GM21717 (cell line): ENCODE results near the gene FGF21.
A peak's percentile ranks its signal among the peaks of the same experiment; 100 is the strongest.
"Not testable (repeated sequence)": the region's sequence is repeated elsewhere in the genome, so short reads cannot be mapped to it uniquely, and the experiment has no call there.

ENCODE experiments used
- ATAC-seq: cut with Tn5 transposase; IDR thresholded peaks from one replicate; pipeline ENCODE4 v1.9.1; 2021; ENCODE audit warnings: mild to moderate bottlenecking, moderate library complexity; ENCODE audit not compliant: unreplicated experiment

FGF21 gene, protein sequence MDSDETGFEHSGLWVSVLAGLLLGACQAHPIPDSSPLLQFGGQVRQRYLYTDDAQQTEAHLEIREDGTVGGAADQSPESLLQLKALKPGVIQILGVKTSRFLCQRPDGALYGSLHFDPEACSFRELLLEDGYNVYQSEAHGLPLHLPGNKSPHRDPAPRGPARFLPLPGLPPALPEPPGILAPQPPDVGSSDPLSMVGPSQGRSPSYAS

DNA sequence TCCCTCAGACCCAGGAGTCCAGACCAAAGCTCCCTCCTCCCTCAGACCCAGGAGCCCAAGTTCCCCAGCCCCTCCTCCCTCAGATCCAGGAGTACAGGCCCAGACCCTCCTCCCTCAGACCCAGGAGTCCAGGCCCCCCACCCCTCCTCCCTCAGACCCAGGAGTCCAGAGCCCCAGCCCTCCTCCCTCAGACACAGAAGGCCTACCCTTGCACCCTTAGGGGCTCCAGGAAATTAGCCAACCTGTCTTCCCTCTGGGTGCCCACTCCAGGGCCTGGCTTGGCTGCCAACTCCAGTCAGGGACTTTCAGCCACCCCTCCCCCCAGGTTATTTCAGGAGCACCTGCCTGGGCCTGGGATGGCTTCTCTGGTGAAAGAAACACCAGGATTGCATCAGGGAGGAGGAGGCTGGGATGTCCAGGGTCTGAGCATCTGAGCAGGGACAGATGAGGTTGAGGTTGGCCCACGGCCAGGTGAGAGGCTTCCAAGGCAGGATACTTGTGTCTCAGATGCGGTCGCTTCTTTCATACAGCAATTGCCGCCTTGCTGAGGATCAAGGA, at the start of gene FGF21:
TSS of gene FGF21 (plus strand) at position 441 of the 558 bp plus-strand sequence. CDS start 713 bp downstream, outside the sequence.
- ATAC-seq: no peak

DNA sequence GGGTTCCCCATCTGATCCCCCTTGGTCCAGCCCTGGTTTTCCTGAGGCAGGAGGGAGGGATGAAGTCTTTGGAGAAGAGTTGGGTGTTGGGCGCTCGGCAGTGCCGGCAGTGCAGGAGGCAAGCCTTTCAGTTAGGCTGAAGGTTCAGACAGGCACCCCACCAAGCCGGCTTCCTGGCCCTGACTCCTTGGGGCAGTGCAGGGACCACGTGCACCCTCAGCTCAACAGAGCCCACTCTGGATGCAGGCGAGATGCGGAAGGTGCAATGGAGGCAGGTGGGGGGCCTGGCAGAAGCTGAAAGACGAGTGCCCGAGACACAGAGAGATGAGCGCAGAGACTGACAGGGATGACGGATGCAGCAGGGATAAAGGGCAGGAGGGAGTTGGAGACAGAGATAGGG, 46.9 kb upstream of the FGF21 start:
- ATAC-seq: no peak

DNA sequence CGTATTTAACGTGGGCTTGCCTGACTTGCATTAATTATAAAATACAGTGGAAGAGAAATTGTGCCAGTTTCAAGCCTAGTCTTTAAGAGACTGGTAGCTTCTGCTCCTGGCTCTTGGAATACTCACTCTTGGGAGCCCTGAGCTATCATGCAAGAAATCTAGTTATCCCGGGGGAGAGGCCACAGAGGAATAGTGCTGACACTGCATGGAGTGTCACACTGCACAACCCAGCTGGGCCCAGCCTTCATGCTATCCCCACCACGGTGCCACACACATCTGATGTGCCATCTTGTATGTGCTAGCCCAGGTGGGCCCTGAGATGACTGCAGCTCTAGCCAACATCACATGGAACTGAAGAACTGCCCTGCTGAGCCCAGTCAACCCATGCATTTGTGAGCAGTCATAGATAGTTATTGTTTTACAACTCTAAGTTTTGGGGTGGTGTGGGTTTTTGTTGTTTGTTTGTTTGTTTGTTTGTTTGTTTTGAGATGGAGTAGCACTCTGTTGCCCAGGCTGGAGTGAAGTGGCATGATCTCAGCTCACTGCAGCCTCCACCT, 44.1 kb upstream of the FGF21 start:
- no peak for ATAC-seq

DNA sequence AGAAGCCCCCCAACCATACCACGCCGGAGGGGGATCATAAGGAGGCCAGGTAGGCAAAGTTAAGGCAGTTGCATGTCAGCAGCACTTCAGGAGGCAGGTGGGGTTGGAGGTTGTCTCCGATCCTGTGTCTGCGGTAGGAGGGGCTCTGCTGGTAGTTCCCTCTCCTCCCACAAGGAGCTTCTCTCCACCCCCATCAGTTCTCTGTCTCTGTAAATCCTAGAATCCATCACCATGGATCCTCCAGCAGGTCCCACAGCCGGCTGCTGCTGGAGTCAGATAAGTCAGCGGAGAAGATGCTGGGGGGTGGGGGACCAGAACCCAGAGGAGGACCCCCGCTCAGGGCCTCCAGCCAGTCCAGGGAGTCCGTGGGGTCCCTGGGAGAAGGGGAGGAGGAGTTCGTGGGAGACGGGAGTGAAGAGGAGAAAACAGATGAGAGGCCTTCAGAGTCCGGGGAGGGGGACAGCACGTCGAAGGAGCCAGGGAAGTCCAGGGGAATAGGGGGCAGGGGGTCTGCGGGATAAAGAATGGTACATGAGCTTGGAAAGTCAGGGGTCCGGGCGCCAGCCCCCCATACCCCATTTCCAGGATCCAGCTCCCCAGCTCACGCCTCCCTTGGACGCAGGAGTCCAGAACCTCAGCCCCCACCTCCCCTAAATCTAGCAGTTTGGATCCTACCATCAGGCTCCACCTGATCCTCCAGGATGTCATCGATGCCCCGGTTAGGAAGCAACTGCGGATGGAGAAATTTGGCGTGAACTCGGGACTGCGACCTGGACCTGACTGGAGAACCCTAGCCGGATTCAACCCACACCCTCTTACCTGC, 42.1 kb upstream of the FGF21 start:
- no peak for ATAC-seq

DNA sequence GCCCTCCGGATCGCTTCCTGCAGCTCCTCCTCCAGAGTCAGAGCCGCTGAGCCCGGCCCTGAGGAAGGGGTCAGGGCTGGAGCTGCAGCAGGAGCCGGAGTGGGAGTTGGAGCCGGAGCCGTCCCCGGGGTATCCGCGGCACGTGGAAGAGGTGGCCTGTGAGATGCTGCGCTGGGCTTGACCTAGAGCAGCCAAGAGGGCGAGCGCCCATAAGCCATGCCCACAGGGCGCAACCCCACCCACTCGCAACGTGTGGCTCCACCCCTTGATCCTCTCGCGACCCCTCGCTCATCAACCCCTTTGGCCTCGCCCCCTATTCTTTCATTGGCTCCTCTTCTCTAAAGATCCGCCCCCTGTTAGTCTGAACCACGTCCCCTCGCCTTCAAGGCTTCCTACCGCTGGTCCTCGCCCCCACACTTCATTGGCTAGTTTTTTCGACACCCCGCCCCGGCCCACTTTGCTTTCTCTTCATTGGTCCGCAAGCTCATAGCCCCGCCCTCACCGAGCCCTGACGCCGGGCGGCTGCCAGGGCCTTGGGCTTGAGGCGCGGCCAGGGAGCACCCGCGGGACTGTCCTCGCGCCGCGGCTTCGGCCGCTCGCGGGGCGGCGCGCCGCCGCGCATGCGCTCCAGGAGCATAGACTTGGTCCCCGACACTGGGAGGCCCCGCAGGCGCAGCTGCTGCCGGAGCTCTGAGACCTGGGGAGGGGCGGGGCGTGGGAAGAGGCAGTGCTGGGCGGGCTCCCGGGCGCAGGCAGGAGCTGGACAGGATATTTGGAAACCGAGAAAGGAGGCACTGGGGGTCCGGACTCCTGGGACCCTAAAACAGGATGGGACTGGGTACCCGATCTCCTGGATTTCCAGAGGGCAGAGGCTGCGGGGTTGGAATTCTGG, 41.2 kb upstream of the FGF21 start:
- peak; percentile 77 for ATAC-seq

DNA sequence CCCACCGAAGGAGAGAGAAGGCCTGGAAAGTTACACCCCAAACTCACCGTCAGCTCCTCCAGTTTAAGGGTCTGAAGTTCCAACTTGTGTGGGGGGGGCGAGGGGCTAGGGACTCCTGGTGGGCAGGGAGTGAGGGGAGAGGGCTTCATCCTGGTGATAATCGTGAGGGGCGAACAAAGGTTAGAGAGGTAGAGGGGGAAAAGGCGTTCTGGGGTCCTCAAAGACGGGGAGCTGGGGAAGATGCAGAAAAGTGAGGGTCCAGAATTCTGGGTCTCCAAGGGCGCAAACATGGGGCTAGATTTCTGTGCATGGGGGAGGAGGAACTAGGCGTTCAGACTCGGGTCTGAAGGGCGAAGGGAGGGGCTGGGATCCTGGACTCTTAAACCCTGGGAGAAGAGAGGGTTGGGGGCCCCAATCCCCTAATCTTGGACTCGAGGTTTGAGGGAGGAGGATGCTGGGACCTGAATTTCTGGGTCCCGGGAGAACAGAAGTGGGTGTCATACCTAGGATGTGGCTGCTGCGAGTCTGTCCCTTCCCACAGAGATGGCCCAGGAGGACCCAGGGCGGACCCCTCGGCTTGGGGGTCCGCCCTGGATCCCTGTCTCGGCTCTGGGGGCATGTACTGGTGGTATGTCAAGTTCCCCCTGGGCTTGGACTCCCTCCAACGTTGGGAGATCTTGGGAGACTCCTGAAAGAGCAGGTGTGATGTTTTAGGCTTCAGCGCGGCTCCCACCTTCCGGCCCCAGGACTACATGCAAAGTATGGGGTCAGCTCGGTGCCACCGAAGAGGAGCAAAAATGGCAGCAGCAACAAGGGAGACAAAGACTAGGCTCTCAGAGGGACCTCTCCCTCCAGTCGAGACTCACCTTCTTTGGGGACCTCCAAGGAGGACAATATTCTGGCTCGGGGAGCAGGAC, 40.3 kb upstream of the FGF21 start:
- no peak for ATAC-seq

DNA sequence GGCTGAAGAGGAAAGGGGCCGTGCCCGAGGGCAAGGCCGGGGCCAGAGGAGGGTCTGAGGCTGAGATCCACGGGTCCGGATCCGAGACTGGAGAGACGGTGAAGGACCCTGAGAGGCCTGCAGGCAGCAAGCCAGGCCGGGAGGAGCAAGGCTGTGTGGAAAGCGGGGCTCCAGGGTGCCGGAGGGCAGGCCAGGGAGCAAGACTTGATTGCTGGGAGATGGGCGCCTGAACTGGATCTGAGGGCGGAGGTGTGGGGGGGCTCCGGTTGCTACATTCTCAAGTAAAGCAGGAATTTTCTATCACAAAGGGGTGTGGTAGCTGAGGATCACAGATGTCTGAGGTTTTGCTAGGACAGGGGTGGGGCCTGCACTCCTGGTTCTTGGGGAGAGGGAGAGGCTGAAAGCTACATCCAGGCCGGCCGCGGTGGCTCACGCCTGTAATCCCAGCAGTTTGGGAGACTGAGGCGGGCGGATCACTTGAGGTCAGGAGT, 39.6 kb upstream of the FGF21 start:
- ATAC-seq: no peak

DNA sequence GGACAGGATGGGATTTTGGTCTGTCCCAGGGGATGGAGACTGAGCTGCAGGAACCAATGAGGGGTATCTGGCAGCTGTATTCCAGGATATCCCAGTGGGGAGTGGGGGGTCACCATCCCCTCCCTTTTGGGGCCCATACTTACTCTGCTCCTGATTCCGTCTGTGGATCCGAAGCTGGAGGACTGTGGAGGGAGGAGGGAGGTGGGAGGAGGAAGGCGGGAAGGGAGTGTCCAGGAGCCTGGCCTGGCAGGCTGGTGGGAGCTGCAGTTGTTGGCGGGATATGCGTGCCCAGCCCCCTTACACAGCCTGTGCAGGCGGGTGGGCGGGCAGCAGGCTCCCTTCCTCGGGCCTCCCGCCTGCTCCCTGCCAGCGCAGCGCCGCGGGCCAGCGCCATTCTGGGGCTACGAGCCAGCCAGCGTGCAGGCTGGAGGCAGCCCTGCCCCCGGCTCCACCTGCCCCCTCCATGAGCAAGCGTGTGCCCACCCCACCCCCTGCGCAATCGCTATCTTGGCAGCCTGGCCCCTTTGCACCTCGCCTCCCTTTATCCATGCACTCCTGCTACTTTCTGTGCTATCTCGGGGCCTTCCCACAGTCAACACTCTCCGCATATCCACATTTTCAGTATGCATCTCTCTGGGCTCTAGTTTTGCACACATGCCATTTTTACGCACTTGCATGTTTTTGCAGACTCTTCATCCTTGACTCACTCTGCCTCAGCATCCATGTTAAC, 38.6 kb upstream of the FGF21 start:
- no peak for ATAC-seq

DNA sequence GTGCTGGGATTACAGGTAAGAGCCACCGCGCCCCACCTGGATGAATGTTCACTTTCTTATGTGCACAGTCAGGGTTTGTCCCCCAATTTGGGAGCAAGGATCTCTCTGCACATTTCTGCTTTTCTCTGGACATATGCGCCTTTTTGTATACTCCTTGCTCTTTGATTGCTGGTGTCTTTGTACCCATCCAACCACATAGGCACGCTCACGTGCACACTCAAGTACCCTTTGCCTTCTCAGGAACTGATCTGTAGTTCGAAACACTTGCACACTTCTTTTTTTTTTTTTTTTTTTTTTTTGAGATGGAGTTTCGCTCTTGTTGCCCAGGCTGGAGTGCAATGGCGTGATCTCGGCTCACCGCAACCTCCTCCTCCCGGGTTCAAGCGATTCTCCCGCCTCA, 37.2 kb upstream of the FGF21 start:
- not testable (repeated sequence) for ATAC-seq

DNA sequence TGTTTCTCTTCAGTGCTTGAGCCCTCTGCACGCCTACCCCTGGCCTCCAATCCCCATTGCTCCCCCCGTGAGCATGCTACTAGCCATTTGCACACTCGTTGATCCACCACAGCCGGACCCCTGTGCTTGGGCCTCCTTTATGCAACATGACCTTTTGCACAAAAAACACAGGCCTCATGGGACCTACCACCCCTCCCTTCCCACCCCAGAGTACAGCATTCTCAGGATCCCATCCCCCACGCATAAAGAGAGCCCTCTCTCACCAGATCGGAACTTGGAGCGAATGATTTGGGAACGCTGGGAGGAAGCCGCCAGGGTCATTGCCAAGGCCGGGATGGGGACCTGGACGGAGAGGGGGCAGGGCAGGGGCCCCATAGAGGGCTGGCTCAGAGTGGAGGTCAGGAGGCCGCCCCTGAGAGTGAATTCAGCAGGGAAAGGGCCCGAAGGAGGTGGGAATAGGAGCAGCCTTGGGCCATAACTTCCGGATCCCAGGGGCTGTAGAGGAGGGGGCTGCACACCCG, 36.6 kb upstream of the FGF21 start:
- no peak for ATAC-seq

DNA sequence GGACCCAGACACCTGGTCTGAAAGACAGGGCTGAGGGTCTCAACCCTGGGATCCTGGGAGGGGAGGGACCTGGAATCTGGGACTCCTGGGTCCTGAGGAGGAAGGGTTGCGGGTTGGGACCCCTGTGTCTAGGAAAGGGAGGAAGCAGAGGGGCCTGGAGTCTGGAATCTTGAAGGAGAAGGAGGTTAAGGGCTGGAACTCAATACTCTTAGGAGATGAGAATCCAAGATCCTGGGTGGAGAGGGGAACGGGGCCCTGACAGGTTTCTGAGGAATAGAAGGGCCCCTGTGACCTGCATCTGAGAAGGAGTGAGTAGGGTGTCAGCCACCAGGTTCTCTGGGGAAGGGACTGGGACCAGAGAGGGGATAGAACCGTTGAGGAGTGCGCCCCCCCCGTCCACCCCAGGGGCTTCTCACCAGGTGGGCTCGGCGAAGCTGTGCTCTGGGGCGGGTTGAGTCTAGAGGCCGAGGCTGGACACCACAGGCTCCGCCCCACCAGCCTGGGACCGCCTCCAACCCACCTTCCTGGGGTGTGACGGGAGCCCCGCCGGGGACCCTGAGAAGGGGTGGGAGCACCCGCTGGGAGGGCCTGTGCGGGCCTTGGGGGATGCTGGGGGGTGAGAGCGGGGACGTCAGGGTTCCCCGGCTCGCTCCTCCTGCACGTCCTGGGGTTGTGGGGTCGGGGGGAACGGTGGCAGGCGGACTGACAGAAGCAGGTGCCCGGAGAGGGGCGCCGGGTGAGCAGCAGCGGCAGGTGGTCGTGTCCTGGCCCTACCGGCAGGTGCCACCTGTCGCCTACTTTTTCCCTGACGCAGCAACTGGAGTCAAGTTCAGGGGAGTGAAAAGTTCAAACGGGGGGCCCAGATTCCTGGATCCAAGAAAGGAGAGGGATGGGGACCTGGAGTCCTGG, 35.8 kb upstream of the FGF21 start, which contains the start of gene MAMSTR:
TSS of gene MAMSTR (minus strand) at position 463 of the 909 bp plus-strand sequence. CDS start 694 bp downstream, outside the sequence.
- ATAC-seq: no peak

DNA sequence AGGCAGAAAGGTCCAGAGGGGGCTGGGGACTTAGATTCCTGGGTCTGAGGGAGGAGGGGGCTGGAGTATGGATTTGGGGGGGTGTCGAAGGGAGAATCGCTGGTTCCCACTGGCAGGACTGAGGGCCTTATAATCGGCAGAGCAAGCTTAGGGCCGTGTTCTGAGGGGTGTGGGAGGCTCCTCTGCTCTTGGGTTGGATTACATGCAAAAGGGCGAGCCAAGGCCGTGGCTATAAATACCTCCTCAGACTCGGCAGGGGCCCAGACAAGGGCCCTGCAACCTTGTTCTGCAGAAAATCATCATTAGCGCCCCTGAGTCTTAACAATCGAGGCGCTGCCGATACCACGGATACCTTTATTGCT, 35.1 kb upstream of the FGF21 start:
- peak; percentile 6 for ATAC-seq

DNA sequence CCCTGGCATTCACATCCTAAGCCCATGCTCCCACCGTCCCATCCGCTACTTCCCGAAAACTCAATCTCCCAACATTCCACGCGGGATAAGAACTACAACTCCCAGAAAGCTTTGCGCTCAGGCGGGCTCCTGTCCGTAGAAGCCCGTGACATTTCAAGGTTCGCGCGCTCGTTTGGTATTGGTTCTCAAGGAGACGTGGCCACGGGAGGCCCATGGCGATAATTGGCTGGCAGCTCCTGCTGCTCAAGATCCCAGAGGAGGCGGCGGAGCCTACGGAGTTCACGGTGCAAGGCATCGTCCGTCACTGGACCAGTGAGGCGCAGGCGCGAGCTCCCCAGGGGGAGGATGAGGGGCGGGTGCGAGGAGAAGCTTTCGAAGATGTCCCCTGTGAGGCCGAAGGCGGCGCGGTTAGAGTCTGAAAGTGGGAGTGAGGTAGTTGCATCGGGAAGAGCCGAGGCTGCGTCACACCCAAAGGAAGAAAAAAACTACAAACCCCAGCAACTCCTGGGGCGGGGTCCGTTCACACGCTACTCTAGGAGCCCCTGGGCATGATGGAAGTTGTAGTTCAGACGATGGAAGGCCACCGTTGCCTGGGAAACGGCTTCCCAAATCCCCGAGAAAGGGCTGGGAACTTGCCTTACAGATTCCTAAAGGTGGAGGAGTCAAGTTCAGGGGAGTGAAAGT, 34.6 kb upstream of the FGF21 start:
- peak; percentile 51 for ATAC-seq

DNA sequence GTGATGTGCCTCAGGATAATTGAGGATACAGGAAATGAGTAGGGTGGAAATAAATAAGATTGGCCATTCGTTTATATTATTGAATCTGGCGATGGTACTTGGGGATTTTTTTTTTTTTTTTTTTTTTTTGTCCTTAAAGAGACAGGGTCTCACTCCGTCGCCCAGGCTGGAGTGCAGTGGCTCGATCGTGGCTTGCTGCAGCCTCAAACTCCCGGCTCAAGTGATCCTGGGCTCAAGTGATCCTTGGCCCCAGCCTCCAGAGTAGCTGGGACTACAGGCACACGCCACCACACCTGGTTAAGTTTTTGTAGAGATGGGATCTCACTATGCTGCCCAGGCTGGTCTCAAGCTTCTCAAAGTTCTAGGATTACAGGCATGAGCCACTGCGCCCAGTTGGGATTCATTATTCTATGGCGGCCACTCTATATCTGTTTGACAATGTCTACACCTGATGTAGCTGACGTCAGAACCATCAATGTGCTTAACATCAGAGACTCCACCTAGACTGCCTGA, 33.1 kb upstream of the FGF21 start:
- no peak for ATAC-seq

DNA sequence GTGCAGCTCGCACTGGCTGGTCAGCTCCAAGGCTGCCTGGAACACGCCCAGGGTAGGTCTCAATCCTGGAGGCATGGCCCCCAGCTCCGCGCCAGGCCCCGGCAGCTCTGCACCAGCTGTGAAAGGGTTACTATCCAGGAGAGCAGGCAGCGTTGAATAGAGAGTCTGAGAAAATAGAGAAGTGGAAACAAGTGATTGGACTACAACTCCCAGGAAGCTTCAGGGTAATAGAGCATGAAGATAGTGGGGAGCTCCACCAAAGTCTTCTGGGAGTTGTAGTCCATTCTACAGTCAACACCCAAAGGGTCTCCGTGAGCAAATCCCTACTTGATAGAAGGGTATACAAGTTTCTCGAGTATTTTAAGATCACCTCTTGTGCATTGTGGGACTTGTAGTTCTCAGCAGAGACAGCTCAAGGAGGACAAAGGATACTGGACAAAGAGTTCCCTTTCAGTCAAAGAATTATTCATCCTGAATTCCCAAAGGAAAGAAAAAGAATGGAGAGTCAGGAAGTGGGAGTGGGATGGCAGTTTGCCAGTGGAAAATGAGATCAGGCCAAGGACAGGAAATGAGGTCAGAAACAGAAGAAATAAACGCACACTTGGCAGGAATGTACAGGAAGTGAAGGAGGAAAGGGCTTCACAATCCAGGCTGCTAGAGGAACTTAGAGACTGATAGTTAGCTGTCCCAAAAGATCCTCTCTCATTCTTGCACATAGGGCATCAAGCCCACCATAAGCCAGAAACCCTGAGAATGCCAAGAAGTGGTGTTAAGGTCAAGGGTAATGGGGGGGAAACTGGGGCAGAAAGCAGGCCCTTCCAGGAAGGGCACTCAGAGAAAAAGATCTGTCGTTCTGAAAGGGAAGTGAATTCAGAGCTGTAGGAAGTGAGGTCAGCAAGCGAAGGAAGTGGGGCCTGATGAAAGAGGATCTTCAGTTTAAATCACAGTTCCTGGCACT, 30.2 kb upstream of the FGF21 start:
- ATAC-seq: no peak

DNA sequence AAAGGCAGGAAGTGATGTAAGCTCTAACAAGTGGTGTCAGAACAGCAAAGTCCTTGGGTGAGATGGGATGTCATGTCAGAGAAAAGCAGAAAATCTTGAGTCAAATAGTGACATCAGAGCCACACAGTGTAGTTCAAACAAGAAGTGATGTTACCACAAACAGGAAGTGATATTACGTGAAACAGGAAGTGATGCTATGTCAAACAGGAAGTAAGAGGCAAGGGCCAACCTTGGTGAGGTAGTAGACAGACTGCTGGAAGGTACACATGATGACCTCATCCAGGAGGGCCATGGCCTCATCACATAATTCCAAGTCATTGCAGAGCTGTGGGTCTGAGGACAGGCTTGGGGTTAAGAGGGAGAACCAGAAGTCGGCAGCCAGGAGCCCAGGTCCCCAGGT, 28.8 kb upstream of the FGF21 start:
- ATAC-seq: no peak
